K562 (cell line): Measurements from ENCODE around the gene RMND5B. TPM values are rescaled to one million over a fixed set of nuclear protein-coding genes. Genes with fewer than 3 reads are reported as not detected.

Experiments used
- ATAC-seq: fragments of 200-7000 bp; cut with Tn5 transposase; 3 replicates; pipeline ENCODE4 v1.9.1; 2020; ENCODE audit warnings: moderate library complexity
- BruUV-seq: library from RNA; stranded (reverse); fragments of 400-500 nt; replicated peaks from 2 replicates; lab custom pipeline; 2021; lab: Mats Ljungman, UMichigan
- CTCF ChIA-PET: fragments of 300-600 bp; formaldehyde crosslinking; extraction: SDS; loops from one replicate; lab custom pipeline; 2021; ENCODE audit warnings: low intra/inter-chr PET ratio; lab: Yijun Ruan, JAX
- POLR2A ChIA-PET: fragments of 300-600, 350-650 bp; sonication (Branson Sonifier 250); formaldehyde crosslinking; extraction: SDS; loops from one replicate; lab custom pipeline; 2021; ENCODE audit warnings: antibody characterized with exemption, inconsistent platforms; lab: Yijun Ruan, JAX
- DNase-seq, 4 experiments: peaks; one replicate each; pipeline versions ENCODE4 v3.0.0 to v3.0.0-alpha.2; 2011 to 2018; ENCODE audit warnings: low spot score in 3 of 4, mixed read lengths in 3 of 4; ENCODE audit errors: extremely low read depth in 1 of 4
- FAIRE-seq: peaks from 2 replicates; lab custom pipeline; 2011; peaks lifted over from hg19 to GRCh38; lab: Jason Lieb, UNC
- H2AFZ ChIP-seq: 2 replicates; pipeline ENCODE4 v1.6.0; 2011; ENCODE audit warnings: low read depth, low read length, control low read depth, inconsistent platforms
- H3K27ac ChIP-seq: fragments of 200-600 bp; 3 replicates; pipeline ENCODE4 v1.8.0; 2011; ENCODE audit warnings: low read depth, mild to moderate bottlenecking, control low read depth, inconsistent platforms, low read length, moderate library complexity, mixed read lengths; ENCODE audit errors: extremely low read depth
- H3K27me3 ChIP-seq, 2 experiments: fragments of 300-600 bp in 1 of 2; 2 replicates in 1 of 2; 3 replicates in 1 of 2; pipeline versions ENCODE4 v1.6.0 to v1.8.0; 2011; ENCODE audit warnings: inconsistent platforms in 2 of 2, low read length in 2 of 2, mild to moderate bottlenecking in 1 of 2, mixed read lengths in 1 of 2, moderate library complexity in 1 of 2; ENCODE audit not compliant: control insufficient read depth in 2 of 2, insufficient read depth in 2 of 2
- H3K36me3 ChIP-seq: fragments of 300-600 bp; 3 replicates; pipeline ENCODE4 v1.8.0; 2011; ENCODE audit warnings: mild to moderate bottlenecking, low read length, inconsistent platforms; ENCODE audit not compliant: control insufficient read depth, insufficient read depth
- H3K4me1 ChIP-seq, 2 experiments: fragments of 200-600 bp in 1 of 2; replicated peaks in 1 of 2; 2 replicates in 1 of 2; 3 replicates in 1 of 2; pipeline versions ENCODE4 v1.5.1 to v1.8.0; 2011; ENCODE audit warnings: inconsistent platforms in 2 of 2, low read length in 2 of 2, mild to moderate bottlenecking in 1 of 2, mixed read lengths in 1 of 2, moderate library complexity in 1 of 2; ENCODE audit not compliant: control insufficient read depth in 2 of 2, insufficient read depth in 2 of 2
- H3K4me2 ChIP-seq: 2 replicates; pipeline ENCODE4 v1.6.1; 2011; ENCODE audit warnings: low read length, control low read depth, inconsistent platforms, mixed read lengths; ENCODE audit not compliant: insufficient read depth
- H3K4me3 ChIP-seq: fragments of 200-600 bp; sonication (generic), shearing (Covaris generic); 2 replicates; pipeline ENCODE4 v1.5.1; 2016; ENCODE audit warnings: control low read depth, inconsistent platforms
- H3K79me2 ChIP-seq: fragments of 200-600 bp; 3 replicates; pipeline ENCODE4 v1.8.0; 2011; ENCODE audit warnings: low read length, inconsistent platforms; ENCODE audit not compliant: control insufficient read depth, insufficient read depth
- H3K9ac ChIP-seq, 2 experiments: 2 replicates each; pipeline versions ENCODE4 v1.6.0 to v1.6.1; 2011; ENCODE audit warnings: low read depth in 2 of 2, low read length in 2 of 2, control low read depth in 1 of 2, inconsistent platforms in 1 of 2, mild to moderate bottlenecking in 1 of 2, mixed read lengths in 1 of 2; ENCODE audit not compliant: insufficient read depth in 1 of 2
- H3K9me1 ChIP-seq: one replicate; pipeline ENCODE4 v1.6.0; 2011; ENCODE audit warnings: inconsistent platforms, mild to moderate bottlenecking, low read length, moderate library complexity; ENCODE audit not compliant: control insufficient read depth, insufficient read depth
- H3K9me3 ChIP-seq: replicated peaks from 2 replicates; pipeline ENCODE4 v1.5.1; 2011; ENCODE audit warnings: low read depth, low read length, inconsistent platforms; ENCODE audit not compliant: control insufficient read depth, insufficient read depth
- H4K20me1 ChIP-seq: replicated peaks from 2 replicates; pipeline ENCODE4 v1.6.1; 2011; ENCODE audit warnings: low read length, inconsistent platforms, mixed read lengths; ENCODE audit not compliant: control insufficient read depth, insufficient read depth
- E2F6 ChIP-seq, 2 experiments: IDR thresholded peaks; 2 replicates each; pipeline ENCODE4 v1.6.1; 2011; ENCODE audit warnings: borderline replicate concordance in 1 of 2, control low read depth in 1 of 2, low read depth in 1 of 2, low read length in 1 of 2, mild to moderate bottlenecking in 1 of 2, mixed read lengths in 1 of 2, moderate library complexity in 1 of 2; ENCODE audit not compliant: insufficient read depth in 1 of 2, insufficient read length in 1 of 2, poor library complexity in 1 of 2, severe bottlenecking in 1 of 2; ENCODE audit errors: extremely low read depth in 1 of 2
- MCM7 ChIP-seq, 2 experiments: fragments of 450-650 bp; IDR thresholded peaks; 2 replicates each; pipeline ENCODE4 v1.6.1; 2016 to 2018
- SIN3B ChIP-seq: fragments of 450-650 bp; IDR thresholded peaks from 2 replicates; pipeline ENCODE4 v1.6.1; 2017; ENCODE audit warnings: low read depth, mild to moderate bottlenecking, moderate library complexity
- SNRNP70 ChIP-seq: fragments of 200-400 bp; formaldehyde crosslinking; optimal IDR thresholded peaks from 2 replicates; pipeline ENCODE3; 2017; ENCODE audit warnings: low read depth, low read length
- ZBTB40 ChIP-seq, 2 experiments: fragments of 450-650 bp in 1 of 2; sonication (generic) in 1 of 2; formaldehyde crosslinking in 1 of 2; IDR thresholded peaks; 2 replicates each; pipeline versions ENCODE4 v1.7.1 to v1.9.0; 2016 to 2022; ENCODE audit warnings: inconsistent platforms in 1 of 2, mild to moderate bottlenecking in 1 of 2, missing genetic modification reagents in 1 of 2
- ZNF121 ChIP-seq: sonication (generic); formaldehyde crosslinking; conservative IDR thresholded peaks from 2 replicates; pipeline ENCODE4 v1.8.0; 2022; ENCODE audit warnings: missing genetic modification reagents
- ZNF384 ChIP-seq: IDR thresholded peaks from 2 replicates; pipeline ENCODE4 v1.6.1; 2012; ENCODE audit warnings: low read depth, low read length, improper control_type of control experiment
- ZNF76 ChIP-seq: fragments of 250-450 bp; sonication (Bioruptor Pico); IDR thresholded peaks from 2 replicates; pipeline ENCODE4 v1.4.0; 2020; ENCODE audit warnings: mild to moderate bottlenecking, moderate library complexity, borderline replicate concordance
- WGBS: fragments of 100-300 bp; shearing (Covaris generic); methylation state at CpG from one replicate; pipeline ENCODE4 v1.1.6; 2016; ENCODE audit warnings: low coverage, mixed read lengths; ENCODE audit not compliant: insufficient coverage; ENCODE audit errors: missing lambda C conversion rate; 5-methylcytosine and 5-hydroxymethylcytosine counted together
- in situ Hi-C: fragments of 300-500 bp; cut with MboI; formaldehyde crosslinking; loops from 4 replicates; pipeline ENCODE4 v1.15.0; 2018; ENCODE audit warnings: inconsistent platforms, mixed read lengths
- intact Hi-C: fragments of 100-400 bp; cut with micrococcal nuclease; formaldehyde crosslinking; loops from 2 replicates; pipeline ENCODE4 v1.14.2; 2022
- polyA plus RNA-seq, 8 experiments: library from polyadenylated mRNA; depleted of rRNA in 4 of 8; stranded (reverse) in 5 of 8; unstranded in 3 of 8; fragments of >200 nt; fragmentation: Nextera tagmentation in 2 of 8; fragmentation: Illumina TruSeq in 1 of 8; extraction: Ambion mirVana in 2 of 8; extraction: Trizol in 1 of 8; gene quantifications; 2 replicates each; pipeline versions ENCODE4 v1.2.1 to v1.2.3, GENCODE V29; 2011 to 2014; ENCODE audit warnings: inconsistent platforms in 1 of 8, missing spikeins in 1 of 8
- total RNA-seq, 7 experiments: library from RNA; depleted of rRNA in 6 of 7; stranded (reverse); fragments of >200 nt in 6 of 7; fragmentation: Illumina TruSeq in 2 of 7; extraction: Trizol in 2 of 7; gene quantifications; 2 replicates each; pipeline versions ENCODE4 v1.2.1 to v1.2.3, GENCODE V29; 2011 to 2021; ENCODE audit warnings: low replicate concordance in 1 of 7

RMND5B gene
- total and polyA plus RNA-seq, 9 of the 15 experiments (the other 6 are each of a cell fraction or from before 2014, with no cell fraction given): 2.6 to 57.0 (median 28.3) TPM

DNA sequence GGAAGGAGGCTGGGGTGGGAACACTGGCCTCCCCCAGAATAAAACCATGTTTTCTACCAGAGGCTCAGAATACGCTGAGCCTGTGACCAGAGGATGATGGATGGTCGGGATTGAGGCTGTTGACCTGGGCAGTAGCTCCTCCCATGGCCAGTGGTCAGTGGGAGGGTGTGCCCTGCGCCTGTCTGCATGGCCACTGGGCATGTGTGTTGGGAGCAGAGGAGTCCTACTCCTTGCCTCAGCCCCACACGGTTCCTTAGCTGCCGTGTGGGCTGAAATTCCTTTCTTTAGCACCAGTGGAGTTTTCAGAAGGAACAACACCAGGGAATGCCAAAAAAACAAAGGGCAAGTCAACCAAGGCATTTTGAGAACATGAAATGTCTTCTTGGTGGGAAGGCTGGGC lies 8.5 kb upstream of the RMND5B start:
- H3K36me3 ChIP-seq: peaks cover 31% of the 10 kb centered on the region; the same call in 2 of the 3 replicates
- FAIRE-seq (no peak), ATAC-seq (no peak), DNase-seq (no peak)
- peak overlapping the region in 1 of 2 experiments; percentile 85; a peak in 2 of 4 replicates for H3K9ac ChIP-seq
- no peak overlapping the region for H3K27ac ChIP-seq
- WGBS: 94% methylated on average over 5 of the region's 5 CpGs
- no peak overlapping the region for H2AFZ ChIP-seq
- H3K9me3 ChIP-seq: no peaks in the 10 kb centered on the region
- intact Hi-C loops: no loop called here
- POLR2A ChIA-PET: interaction anchor here (0.9 to 1.2 kb wide), 2 partner anchors 16 to 44 kb away, joined by 3 to 4 read pairs; no protein-coding TSS in a partner anchor
- H3K79me2 ChIP-seq: peaks cover 10% of the 10 kb centered on the region; the same call in 1 of the 3 replicates
- BruUV-seq: no TSS peak
- no peaks in the 10 kb centered on the region for H3K27me3 ChIP-seq
- H3K4me2 ChIP-seq: no peak overlapping the region
- H3K4me1 ChIP-seq: peaks cover 25 to 78% of the 10 kb centered on the region in 2 experiments
- peaks cover 4% of the 10 kb centered on the region for H3K9me1 ChIP-seq
- H4K20me1 ChIP-seq: no peaks in the 10 kb centered on the region; the same call in 1 of the 2 replicates
- in situ Hi-C loops: no loop called here
- H3K4me3 ChIP-seq: no peak overlapping the region
- CTCF ChIA-PET: no interaction called here
- TF ChIP-seq MCM7 (IDR thresholded peaks at IDR 0.05) (no peak), E2F6 (IDR thresholded peaks at IDR 0.05; ENCODE audit: borderline replicate concordance in 1 of 2, extremely low read depth in 1 of 2, insufficient read depth in 1 of 2, insufficient read length in 1 of 2, low read depth in 1 of 2, low read length in 1 of 2, poor library complexity in 1 of 2, severe bottlenecking in 1 of 2) (no peak), ZBTB40 (IDR thresholded peaks at IDR 0.05) (no peak), ZBTB40 (CRISPR knock-in tag; IDR thresholded peaks at IDR 0.05) (no peak), ZNF76 (CRISPR knock-in tag) (no peak), ZNF384 (no peak), SIN3B (no peak), SNRNP70 (no peak), ZNF121 (CRISPR knock-in tag) (no peak)
